ENCODE measurements around the gene NANS.
A peak's percentile ranks its signal among the peaks of the same experiment; 100 is the strongest.
"Not testable (repeated sequence)": the region's sequence is repeated elsewhere in the genome, so short reads cannot be mapped to it uniquely, and the experiment has no call there.

NANS gene

DNA sequence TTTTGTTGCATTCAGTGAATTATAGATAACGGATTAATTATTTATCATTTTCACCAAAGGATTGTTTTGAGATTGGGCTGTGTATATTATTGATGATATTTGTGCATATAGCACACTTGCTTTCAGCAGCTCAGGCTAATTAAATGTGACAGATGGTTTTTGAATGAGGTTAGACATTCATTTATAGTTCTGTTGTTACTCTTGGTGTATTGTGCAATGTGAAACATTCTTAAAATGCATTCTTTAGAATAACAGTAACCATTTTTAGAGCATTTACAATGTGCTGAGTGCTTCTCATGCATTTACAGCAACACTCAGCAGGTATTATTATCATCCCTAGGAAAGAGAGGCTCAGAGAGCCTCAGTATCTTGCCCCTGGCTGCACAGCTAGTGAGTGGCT lies 23.8 kb downstream of the NANS start:
- DNase-seq (ENCODE audit: low read depth), result no peak

DNA sequence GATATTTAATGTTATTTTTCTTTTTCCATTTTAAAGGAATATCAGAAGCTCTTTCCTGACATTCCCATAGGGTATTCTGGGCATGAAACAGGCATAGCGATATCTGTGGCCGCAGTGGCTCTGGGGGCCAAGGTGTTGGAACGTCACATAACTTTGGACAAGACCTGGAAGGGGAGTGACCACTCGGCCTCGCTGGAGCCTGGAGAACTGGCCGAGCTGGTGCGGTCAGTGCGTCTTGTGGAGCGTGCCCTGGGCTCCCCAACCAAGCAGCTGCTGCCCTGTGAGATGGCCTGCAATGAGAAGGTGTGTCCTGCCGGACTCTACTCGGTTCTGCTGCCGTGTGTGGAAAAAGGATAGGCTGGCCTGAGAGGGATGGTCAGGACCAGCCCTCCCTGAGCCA lies 24.2 kb downstream of the NANS start:
- DNase-seq (ENCODE audit: low read depth), result no peak

DNA sequence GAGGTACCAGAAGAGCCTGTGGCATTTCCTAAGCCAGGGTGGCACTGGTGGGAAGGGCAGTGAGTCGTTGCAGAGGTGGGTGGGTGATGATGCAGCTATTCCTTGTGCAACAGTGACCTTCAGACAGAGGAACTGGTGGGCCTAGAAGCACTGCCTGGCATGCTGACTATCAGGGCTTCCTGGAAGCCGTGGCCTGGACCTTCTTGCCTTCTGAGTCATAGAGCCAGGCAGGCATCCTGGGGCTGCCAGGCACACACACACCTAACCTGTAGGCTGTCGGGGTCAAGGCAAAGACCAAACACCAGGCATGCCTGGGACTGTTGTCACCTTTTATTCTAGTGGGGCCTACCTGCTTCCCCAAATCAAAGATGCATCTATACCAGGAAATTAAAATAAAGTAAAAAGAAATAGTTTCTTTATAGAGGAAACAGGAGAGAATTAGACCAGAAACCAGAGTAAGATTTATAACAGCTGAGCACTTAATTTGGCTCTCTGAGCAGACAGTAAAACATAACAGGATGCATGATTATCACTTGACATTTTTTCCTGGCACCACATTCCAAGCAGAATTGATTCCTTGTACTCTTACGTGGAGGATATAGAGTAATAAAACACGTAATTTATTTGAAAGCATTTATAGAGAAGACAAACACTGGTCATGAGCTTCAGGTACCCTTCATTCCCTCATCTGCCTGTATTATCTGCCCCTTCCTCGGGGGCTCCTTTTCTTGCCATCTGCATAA lies 25.1 kb downstream of the NANS start:
- no peak for DNase-seq (ENCODE audit: low read depth)

DNA sequence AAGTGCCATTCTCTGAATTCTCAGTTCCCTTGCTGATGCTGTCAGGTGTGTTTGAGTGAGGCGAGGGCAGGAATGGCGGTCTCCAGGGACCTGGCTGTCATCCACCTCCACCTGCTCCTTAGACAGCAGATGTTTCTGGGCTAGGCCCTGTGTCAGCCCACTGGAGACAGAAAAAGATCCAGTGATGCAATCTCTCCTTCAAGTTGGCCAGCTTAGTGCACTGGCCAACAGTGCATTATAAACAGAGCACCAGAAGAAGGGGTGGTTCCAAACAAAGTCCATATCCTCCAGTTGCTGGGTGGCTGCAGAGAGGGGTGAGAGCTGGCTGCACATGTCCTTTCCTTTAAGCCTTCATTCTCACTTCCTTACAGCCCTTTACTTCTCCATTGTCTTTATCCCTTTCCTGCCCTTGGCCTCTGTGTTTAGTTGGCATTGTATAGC lies 26.5 kb downstream of the NANS start:
- DNase-seq (ENCODE audit: low read depth), result no peak

DNA sequence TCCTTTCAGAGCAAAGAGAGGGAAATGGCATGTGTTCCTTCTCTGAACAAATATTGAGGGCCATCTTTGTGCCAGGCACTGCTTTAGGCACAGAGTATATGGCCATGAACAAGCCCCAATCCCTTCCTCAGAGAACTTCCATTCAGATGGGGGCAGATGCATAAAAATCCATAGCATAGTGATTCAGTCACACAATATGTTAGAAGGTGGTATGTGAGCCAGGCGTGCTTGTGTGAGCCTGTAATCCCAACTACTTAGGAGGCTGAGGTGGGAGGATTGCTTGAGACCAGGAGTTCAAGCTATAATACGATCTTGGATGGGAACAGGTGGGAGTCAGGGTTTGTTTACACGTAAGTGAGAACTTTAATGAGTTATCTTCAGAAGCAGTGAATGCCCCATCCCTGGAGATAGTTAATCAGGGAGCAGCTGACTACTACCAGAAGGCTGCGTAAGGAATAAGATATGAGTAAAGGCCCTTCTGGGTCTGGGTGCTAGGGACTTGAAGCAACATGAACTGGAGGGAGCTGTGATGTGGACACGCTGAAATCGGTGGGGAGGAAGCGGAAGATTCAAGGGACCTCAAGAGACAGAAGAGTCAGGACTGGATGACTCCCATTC lies 27.1 kb downstream of the NANS start:
- DNase-seq (ENCODE audit: low read depth), result no peak

DNA sequence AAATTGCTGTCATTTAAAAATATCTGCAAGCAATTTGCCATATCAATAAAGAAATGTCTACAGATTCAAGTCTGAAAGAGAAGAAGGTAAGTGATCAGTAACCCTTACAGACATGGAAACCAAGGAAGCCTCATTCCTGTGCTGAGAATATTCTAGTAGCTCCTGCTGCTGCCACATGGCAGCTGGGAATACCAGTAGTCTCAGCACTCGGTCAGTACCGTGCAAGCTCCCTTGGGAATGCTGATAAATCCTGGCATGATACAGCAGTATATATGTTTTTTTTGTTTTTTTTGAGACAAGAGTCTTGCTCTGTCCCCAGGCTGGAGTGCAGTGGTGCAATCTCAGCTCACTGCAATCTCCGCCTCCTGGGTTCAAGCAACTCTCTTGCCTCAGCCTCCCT lies 27.9 kb downstream of the NANS start:
- DNase-seq (ENCODE audit: low read depth), result no peak

DNA sequence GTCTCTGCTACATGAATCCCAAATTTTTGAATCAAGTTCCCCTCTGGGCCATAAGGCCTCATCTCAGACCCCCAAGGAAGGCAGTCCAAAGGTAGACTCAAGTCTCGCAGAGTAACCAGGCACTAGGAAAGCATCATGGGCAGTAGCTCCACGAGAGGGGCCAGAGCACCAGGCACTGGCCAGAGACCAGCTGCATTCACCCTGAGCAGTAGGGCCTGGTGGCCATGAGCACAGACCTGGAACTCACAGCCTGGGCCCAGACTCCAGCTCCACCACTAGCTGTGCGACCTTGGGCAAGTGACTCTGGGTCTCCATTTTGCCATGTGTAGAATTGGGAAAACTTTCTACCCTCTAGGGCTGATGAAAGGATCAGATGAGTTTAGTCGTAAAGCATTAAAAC lies 28.5 kb downstream of the NANS start:
- no peak for DNase-seq (ENCODE audit: low read depth)

DNA sequence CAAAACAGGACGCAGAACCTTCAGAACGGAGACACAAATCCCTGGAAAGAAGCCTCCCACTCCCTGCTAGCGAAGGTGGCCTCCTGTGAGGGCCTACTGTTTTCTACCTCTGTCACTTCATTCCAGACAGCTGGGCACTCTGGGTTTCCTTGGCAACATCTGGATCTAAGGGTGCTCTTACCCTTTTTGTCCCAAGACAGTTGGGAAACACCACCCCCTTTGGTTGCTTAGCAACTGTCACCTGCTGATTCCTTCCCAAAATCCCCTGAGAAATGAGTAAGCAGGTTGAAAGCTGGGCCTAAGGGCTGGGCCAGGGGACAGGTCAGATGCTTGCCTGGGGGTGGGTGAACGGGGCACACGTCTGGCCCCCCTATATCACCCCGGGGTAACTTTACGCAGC lies 29.4 kb downstream of the NANS start:
- no peak for DNase-seq (ENCODE audit: low read depth)

DNA sequence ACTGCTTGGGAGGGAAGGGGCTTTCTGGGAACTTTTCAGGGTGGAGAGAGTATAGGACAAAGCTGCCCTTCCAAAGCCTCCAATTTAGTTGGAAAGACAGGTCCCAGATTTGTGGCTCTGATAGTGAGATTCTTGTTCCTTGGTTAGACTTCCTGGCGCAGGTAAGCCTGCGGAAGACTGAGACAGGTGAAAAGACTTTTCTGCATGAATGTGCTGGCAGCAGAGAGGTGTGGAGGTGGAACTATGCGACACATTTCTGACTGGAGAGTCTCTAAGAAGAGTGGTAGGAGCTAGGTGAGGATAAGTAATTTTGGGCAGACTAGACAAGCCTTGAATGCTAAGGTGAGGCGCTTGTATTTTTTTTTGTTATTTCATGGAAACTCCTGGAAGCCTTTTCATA lies 29.9 kb downstream of the NANS start:
- DNase-seq (ENCODE audit: low read depth), result no peak

DNA sequence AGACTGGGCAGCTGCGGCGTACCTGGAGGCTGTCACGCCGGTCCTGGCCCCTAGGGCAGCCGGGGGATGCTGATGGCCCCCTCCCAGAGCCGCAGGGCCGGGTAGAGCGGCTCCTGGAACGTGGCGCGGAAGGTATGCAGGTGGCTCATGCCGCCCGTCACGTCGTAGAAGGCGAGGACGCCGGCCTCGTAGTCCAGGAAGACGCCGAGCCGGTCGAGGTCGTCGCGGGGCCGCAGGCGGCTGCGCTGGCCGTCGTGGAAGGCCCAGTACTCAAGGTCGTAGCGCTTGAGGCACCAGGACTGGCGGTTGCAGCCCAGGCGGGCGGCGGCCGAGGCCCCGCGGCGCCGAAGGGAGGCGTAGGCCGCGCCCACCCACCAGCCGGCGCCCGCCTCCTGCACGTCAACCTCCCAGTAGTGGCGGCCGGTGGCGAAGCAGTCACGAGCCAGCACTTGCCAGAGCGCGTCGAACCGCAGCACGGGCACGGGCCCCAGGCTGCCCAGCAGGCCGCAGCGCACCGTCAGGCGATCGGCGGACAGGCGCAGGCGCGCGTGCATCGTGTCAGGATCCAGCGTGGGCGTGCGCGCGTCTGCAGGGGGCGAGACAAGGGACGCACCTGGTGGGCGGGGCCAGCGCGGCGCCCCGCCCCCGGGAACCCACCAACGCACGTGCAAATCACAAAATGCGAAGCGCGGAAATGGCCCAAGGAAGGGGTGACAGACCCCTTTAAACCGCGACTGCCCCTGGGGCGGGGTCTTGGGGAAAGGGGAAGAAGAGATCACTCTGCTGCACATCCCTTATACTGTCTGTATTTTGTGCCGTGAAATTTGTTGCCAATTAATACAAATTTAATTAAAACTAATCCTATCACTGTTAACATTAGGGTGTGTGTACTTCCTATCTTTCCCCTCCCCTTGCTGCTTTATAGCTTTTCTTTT lies 31.2 kb downstream of the NANS start:
- DNase-seq (ENCODE audit: low read depth), result peak; percentile 18

DNA sequence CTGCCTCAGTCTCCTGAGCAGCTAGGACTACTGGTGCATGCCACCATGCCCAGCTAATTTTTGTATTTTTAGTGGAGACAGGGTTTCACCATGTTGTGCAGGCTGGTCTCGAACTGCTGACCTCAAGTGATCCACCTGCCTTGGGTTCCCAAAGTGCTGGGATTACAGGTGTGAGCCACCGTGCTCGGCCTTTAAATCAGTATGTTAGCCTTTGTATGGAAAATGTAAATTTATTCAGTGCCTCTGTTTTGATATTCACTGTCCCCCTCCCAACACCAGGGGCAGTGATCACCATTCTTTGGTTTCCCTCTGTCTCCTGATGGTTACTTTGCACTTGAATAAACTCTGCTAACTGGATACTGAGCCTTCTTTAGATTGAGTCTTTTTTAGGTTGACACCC lies 34.1 kb downstream of the NANS start:
- not testable (repeated sequence) for DNase-seq (ENCODE audit: low read depth)

DNA sequence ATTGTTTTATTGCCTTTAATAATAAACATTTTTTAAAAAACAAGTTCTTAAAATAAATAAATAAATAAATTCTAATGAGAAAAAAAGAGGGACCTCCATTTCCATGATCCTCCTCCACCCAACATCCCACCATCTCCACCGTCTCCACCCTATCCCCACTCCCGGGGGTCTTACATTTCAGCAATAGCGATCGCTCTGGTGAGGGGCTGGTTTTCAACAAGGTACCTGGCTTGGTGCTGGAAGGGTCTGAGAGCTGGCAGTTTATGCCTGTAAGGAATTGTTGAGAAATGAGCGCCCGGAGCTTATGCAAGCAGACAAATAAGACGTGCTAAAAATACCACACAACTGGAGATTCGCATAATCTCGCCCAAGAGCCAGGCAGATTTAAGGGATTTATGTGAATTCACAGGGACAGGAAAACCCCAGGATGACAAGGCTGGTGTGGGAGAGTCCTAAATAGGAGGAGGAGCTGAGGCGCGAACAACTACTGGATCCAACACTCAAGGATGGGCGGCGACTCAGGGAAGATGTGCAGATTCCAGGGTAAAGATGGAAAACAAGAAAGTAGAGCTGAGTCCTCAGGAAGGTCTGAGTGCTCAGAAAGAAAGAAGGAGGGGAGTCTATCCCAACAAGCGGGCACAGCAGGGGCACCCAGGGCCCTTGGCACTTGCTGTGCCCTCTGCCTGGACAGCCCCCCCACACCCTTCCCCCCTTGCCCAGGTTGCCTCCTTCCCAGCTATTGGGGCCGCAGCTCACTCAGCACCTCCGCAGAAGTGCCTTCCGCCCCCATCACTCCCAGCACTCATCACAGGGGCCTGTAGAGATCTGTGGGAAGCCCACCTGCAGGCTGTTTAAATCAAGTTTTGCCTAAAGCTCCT lies 35.4 kb downstream of the NANS start:
- DNase-seq (ENCODE audit: low read depth), result no peak

DNA sequence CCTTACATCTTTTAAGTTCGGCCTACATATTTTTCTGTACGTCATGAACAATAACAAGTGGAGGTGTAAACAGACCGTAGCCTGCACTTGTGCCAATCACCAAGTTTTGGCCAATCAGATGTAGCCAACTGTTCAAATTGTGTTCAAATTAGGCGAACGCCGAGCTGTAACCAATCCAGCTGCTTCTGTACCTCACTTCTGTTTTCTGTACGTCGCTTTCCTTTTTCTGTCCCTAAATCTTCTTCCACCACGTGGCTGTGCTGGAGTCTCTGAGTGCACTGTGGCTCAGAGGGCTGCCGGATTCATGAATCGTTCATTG lies 36.0 kb downstream of the NANS start:
- DNase-seq (ENCODE audit: low read depth), result no peak

DNA sequence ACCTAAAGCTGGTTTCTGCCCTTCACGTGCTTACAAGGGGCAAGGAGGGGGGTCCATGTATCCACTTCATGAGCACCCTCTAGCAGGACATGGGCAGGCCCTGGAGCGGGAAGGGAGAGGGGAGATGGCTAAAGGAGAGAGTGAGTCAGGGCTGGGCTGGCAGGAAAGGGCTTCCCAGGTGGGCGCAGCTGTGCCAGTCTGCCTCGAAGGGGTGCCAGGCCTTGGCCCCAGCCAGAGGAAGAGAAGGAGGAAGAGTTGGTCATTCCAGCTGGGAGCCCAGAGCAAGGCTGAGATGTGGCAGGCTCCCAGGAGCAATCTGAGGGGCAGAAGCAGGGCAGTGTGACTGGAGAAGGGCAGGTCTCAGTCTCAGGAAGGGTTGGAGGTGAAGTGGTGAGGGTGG lies 37.8 kb downstream of the NANS start:
- no peak for DNase-seq (ENCODE audit: low read depth)

DNA sequence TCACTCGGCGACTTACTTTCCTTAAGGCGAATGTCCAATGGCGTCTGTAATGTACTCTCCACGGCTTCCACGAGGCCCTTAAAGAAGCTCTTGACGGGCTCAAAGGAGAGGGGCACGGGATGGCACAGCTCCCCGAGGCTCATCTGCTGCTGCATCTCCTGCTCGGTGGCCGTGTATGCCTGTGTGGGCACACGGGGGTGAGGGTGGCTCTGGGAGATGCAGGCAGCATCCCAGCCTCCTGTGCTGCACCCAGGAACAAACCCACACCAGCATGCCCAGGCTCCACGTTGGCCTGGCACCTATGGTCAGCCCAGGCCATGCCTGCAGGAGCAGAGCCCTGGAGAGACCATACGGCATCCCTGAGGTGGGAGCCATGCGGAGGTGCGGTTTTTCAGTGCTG lies 38.3 kb downstream of the NANS start:
- no peak for DNase-seq (ENCODE audit: low read depth)

DNA sequence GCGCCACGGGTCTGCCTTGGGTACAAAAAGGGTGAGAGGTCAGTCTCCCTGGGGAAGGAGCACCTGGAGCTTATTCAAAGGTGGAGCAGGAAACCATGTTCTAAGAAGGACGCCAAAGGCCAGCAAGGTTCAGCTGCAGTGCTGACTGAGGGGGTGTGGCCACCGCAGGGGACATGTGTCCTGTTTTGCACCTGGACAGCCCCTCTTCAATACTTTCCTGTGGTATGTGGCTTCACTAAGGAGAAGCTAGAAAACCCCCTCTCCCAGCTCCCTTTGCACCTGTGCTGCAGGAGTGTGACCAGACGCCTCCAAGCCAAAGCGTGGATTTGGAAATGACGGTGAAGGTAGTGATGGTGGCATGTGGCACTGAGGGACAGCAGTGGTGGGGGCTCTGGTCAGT lies 38.9 kb downstream of the NANS start:
- no peak for DNase-seq (ENCODE audit: low read depth)

DNA sequence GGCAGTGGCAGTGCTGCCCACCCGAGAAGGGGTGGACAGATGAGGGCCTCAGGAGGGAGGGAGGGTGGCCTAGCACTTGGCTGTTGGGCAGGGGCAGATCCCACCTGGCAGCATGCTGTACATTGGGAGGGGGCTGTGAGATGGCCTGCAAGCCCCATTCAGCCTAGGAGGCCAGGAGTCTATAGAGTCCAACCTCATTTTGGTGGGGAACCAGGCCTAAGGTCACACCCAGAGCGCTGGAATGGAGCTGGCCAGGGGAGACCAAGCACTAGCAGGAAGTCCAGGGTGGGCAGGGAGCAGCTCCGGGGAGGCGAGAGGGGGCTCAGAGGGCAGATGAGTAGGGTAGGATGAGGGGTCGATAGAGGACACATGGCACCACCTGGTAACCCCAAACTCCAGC lies 39.6 kb downstream of the NANS start:
- no peak for DNase-seq (ENCODE audit: low read depth)

DNA sequence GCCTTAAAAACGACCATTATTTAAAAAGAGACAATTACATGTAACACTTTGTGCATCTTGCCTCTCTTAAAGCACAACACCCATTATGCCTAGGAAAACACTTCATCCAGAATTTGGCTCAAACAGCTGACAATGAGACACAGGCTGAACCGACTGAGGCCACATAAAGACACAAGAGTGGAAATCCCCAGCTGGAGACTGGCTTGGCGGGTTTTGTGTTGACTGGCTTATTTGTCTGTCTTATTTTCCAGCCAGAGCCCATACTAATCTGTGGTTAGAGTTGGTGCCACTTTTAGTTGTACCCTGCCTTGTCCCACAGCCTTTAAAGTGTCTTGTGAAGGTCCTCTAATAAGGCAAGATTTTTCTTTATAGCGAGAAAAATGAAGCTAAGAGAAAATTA lies 41.3 kb downstream of the NANS start:
- DNase-seq (ENCODE audit: low read depth), result no peak

DNA sequence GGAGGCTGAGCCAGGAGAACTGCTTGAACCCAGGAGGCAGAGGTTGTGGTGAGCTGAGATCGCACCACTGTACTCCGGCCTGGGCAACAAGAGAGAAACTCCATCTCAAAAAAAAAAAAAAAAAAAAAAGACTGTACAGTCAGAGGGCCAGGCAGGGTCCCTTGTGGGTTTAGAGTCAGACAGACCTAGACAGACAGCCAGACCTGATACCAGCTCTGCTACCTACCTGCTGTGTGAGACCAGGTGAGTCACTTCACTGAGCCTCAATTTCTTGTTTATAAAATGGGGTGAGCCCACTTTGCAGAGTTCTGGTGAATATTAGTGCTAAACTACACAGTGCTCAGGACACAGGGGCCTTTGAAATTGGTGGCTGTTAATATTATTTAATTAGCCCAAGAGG lies 42.8 kb downstream of the NANS start:
- no peak for DNase-seq (ENCODE audit: low read depth)

DNA sequence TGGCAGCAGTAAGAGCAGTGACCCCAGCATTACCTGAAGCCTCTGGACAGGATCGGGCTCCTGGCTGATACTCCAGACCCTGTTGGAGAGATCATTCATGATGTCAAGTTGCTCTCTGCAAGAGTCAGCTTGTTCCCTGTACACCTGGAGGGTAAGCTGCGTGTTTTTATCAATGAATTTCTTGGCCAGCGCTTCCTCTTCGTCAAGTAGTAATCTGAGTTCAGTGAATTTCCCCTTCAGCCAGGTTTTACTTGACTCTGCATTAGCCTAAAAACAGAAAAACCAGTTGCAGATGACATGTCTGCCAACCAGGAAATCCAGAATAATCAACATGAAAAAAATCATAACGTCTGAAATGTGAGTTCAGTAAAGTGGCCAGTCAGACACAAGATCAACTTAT lies 43.4 kb downstream of the NANS start:
- no peak for DNase-seq (ENCODE audit: low read depth)

DNA sequence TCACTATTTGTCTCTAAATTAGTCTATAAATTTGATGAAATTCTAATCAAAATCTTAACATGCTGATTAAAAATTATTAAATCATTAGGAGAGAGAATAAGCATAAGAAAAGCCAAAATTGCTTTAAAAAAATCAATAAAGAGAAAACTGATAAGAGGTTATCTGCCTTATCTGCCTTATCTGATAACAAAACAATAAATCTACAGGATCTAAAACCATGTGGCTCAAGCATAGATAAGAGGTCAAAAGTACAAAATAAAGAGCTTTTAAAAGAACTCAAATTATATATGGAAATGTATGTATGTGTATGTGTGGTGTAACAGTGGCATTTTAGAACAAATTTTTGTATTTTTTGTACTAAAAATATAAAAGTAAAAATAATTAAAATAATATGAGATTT lies 43.9 kb downstream of the NANS start:
- no peak for DNase-seq (ENCODE audit: low read depth)

DNA sequence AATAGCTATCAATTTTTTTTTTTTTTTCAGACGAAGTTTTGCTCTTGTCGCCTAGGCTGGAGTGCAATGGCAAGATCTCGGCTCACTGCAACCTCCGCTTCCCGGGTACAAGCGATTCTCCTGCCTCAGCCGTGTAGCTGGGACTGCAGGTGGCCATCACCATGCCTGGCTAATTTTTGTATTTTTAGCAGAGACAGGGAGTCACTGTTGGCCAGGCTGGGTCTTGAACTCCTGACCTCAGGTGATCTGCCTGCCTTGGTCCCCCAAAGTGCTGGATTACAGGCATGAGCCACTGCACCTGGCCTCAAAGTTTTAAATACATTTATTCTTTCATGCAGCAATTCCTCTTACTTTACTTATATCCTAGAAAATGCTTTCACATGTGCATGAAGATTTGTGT lies 44.9 kb downstream of the NANS start:
- DNase-seq (ENCODE audit: low read depth), result no peak

Data from activated T-helper 1 cell treated with Interleukin-2 at 50 U/mL for 16 hours (primary cell).